ENCODE data around the gene L3MBTL4.

The L3MBTL4 gene

GRCh38 chr18:6031442-6031841 is 383.3 kb downstream of the L3MBTL4 start:
- Histone ChIP-seq H3K4me3 (ENCODE audit: low read depth, low read length) (no peak overlapping the region), H3K36me3 (no peaks in the 10 kb centered on the region), H3K27ac (no peak overlapping the region), H3K27me3 (ENCODE audit: insufficient read depth, low read depth, severe bottlenecking) (peaks cover 3% of the 10 kb centered on the region), H3K9me3 (ENCODE audit: severe bottlenecking) (no peaks in the 10 kb centered on the region)
- DNase-seq: no peak
- no peak for TF ChIP-seq CTCF (IDR thresholded peaks at IDR 0.05; ENCODE audit: low read depth, low read length)

GRCh38 chr18:6031002-6031401 is 383.7 kb downstream of the L3MBTL4 start:
- TF ChIP-seq CTCF (IDR thresholded peaks at IDR 0.05; ENCODE audit: low read depth, low read length): no peak
- peaks cover 3% of the 10 kb centered on the region for H3K27me3 ChIP-seq (ENCODE audit: insufficient read depth, low read depth, severe bottlenecking)
- no peaks in the 10 kb centered on the region for H3K36me3 ChIP-seq
- no peak for DNase-seq
- H3K9me3 ChIP-seq (ENCODE audit: severe bottlenecking): no peaks in the 10 kb centered on the region
- H3K27ac ChIP-seq: no peak overlapping the region
- no peak overlapping the region for H3K4me3 ChIP-seq (ENCODE audit: low read depth, low read length)

- Histone ChIP-seq H3K9me3 (ENCODE audit: severe bottlenecking) (no peaks in the 10 kb centered on the region), H3K27ac (no peak overlapping the region), H3K36me3 (no peaks in the 10 kb centered on the region), H3K27me3 (ENCODE audit: insufficient read depth, low read depth, severe bottlenecking) (peaks cover 8% of the 10 kb centered on the region), H3K4me3 (ENCODE audit: low read depth, low read length) (no peak overlapping the region)
- no peak for DNase-seq
- TF ChIP-seq CTCF (IDR thresholded peaks at IDR 0.05; ENCODE audit: low read depth, low read length): no peak
These were observed 389.9 kb downstream of the L3MBTL4 start for GRCh38 chr18:6024745-6025248.

- DNase-seq: no peak
- Histone ChIP-seq H3K9me3 (ENCODE audit: severe bottlenecking) (no peaks in the 10 kb centered on the region), H3K36me3 (no peaks in the 10 kb centered on the region), H3K27me3 (ENCODE audit: insufficient read depth, low read depth, severe bottlenecking) (peaks cover 8% of the 10 kb centered on the region), H3K27ac (no peak overlapping the region), H3K4me3 (ENCODE audit: low read depth, low read length) (no peak overlapping the region)
- TF ChIP-seq CTCF (IDR thresholded peaks at IDR 0.05; ENCODE audit: low read depth, low read length): no peak
These were observed 391.2 kb downstream of the L3MBTL4 start for GRCh38 chr18:6023551-6023950.

GRCh38 chr18:6022845-6023244 is 391.9 kb downstream of the L3MBTL4 start:
- TF ChIP-seq CTCF (IDR thresholded peaks at IDR 0.05; ENCODE audit: low read depth, low read length): no peak
- no peaks in the 10 kb centered on the region for H3K36me3 ChIP-seq
- peak; percentile 18 for DNase-seq
- peaks cover 9% of the 10 kb centered on the region for H3K27me3 ChIP-seq (ENCODE audit: insufficient read depth, low read depth, severe bottlenecking)
- no peak overlapping the region for H3K4me3 ChIP-seq (ENCODE audit: low read depth, low read length)
- H3K9me3 ChIP-seq (ENCODE audit: severe bottlenecking): no peaks in the 10 kb centered on the region
- no peak overlapping the region for H3K27ac ChIP-seq

GRCh38 chr18:6022074-6022444 is 392.7 kb downstream of the L3MBTL4 start:
- Histone ChIP-seq H3K4me3 (ENCODE audit: low read depth, low read length) (no peak overlapping the region), H3K36me3 (no peaks in the 10 kb centered on the region), H3K27ac (no peak overlapping the region), H3K9me3 (ENCODE audit: severe bottlenecking) (no peaks in the 10 kb centered on the region), H3K27me3 (ENCODE audit: insufficient read depth, low read depth, severe bottlenecking) (peaks cover 13% of the 10 kb centered on the region)
- DNase-seq: no peak
- TF ChIP-seq CTCF (IDR thresholded peaks at IDR 0.05; ENCODE audit: low read depth, low read length): no peak

Measured in WERI-Rb-1 (cell line).